DOHH2 (cell line): ENCODE data around the gene COL20A1.

Source experiments
- H3F3A ChIP-seq: fragments of 200-600 bp; sonication (generic), shearing (Covaris generic); 2 replicates; pipeline ENCODE4 v1.6.0; 2016; ENCODE audit warnings: antibody characterized with exemption, mild to moderate bottlenecking; ENCODE audit not compliant: control insufficient read depth, insufficient read depth
- H3K27ac ChIP-seq: fragments of 200-600 bp; sonication (generic); 2 replicates; pipeline ENCODE4 v1.5.1; 2014; ENCODE audit warnings: low read depth, mild to moderate bottlenecking, low read length, moderate library complexity
- H3K27me3 ChIP-seq: fragments of 200-600 bp; sonication (generic); 2 replicates; pipeline ENCODE4 v1.6.1; 2014; ENCODE audit warnings: mild to moderate bottlenecking, low read length, mixed read lengths; ENCODE audit not compliant: control insufficient read depth
- H3K36me3 ChIP-seq: fragments of 200-600 bp; sonication (generic); 2 replicates; pipeline ENCODE4 v1.6.1; 2014; ENCODE audit warnings: mild to moderate bottlenecking, low read length, moderate library complexity, mixed read lengths; ENCODE audit not compliant: control insufficient read depth
- H3K4me1 ChIP-seq: fragments of 200-600 bp; sonication (generic); 2 replicates; pipeline ENCODE4 v1.6.1; 2014; ENCODE audit warnings: mild to moderate bottlenecking, low read length, mixed read lengths; ENCODE audit not compliant: control insufficient read depth
- H3K4me2 ChIP-seq: fragments of 200-600 bp; sonication (generic); 2 replicates; pipeline ENCODE4 v1.6.0; 2014; ENCODE audit warnings: mild to moderate bottlenecking, low read length, moderate library complexity
- H3K4me3 ChIP-seq: fragments of 200-600 bp; sonication (generic); 2 replicates; pipeline ENCODE4 v1.5.1; 2014; ENCODE audit warnings: mild to moderate bottlenecking, low read length, mixed read lengths
- H3K79me2 ChIP-seq: fragments of 200-600 bp; sonication (generic); 2 replicates; pipeline ENCODE4 v1.6.1; 2014; ENCODE audit warnings: mild to moderate bottlenecking, low read length, mixed read lengths; ENCODE audit not compliant: control insufficient read depth
- H3K9me2 ChIP-seq: fragments of 200-600 bp; sonication (generic); replicated peaks from 2 replicates; pipeline ENCODE4 v1.6.1; 2014; ENCODE audit warnings: mild to moderate bottlenecking, low read length, mixed read lengths; ENCODE audit not compliant: control insufficient read depth
- H3K9me3 ChIP-seq: fragments of 200-600 bp; sonication (generic); 2 replicates; pipeline ENCODE4 v1.6.1; 2014; ENCODE audit warnings: antibody characterized with exemption, low read length, mixed read lengths; ENCODE audit not compliant: control insufficient read depth, insufficient read depth
- H4K20me1 ChIP-seq: fragments of 200-600 bp; sonication (generic); 2 replicates; pipeline ENCODE4 v1.6.0; 2014; ENCODE audit warnings: low read depth, mild to moderate bottlenecking, antibody characterized with exemption, low read length, moderate library complexity; ENCODE audit not compliant: control insufficient read depth, insufficient read depth
- EZH2phosphoT487 ChIP-seq: fragments of 200-600 bp; sonication (generic); IDR thresholded peaks from 2 replicates; pipeline ENCODE4 v1.6.1; 2017; ENCODE audit warnings: borderline replicate concordance, mild to moderate bottlenecking, antibody characterized with exemption, low read length, moderate library complexity, mixed read lengths
- TF ChIP-seq, protein P1 (sequence below): fragments of 200-600 bp; sonication (generic); IDR thresholded peaks from one replicate; pipeline ENCODE4 v1.5.1; 2014; ENCODE audit warnings: antibody characterized with exemption, mild to moderate bottlenecking, low read depth, low read length; ENCODE audit not compliant: poor library complexity, severe bottlenecking

Gene COL20A1

DNA sequence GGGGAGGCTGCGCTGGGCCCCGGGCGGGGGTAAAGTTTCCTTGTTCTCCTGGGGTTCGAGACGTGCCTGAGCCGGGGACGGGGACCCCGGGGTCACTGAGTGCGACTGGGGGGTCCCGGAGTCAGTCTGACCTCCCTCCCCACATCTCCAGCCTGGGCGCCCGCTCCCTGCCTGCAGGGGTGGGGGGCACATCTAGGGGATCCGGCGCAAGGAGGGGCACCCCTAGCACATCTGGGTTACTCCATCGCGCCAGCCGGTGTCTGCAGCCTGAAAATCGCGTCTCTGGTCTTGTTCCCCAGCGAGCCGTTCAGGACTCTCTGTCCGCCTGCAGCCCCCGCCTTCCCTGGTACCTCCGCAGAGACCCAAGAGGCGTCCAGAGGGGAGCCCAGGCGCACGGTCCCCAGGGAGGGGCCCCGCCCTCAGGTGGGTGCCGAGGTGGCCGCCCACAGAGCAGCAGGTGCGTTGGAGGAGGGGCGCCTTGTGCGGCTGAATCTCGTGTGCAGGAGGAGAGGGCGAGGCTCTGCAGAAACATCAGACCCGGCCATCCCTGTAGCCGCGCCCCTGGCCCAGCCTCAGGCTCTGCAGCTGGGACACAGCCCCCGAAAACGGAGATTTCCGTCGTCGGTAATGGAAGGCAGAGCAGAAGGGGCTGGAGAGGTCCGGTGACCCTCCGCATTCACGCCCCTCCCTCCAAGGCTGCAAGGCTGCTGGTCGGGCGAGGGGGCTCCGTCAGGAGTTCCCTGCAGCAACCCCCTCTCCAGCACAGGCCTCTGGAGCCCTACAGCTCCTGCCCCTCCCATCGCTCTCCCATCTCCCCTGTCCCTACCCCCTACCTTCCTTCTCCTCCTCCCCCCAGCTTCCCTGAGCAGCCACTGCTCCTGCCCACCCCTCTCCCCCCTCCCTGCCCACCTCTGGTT, 68.8 kb downstream of the COL20A1 start:
- H3F3A ChIP-seq, result no peaks in the 10 kb centered on the region
- no peak overlapping the region for H3K4me2 ChIP-seq
- H3K9me3 ChIP-seq, result no peaks in the 10 kb centered on the region
- H3K4me3 ChIP-seq, result no peak overlapping the region
- no peaks in the 10 kb centered on the region for H3K4me1 ChIP-seq
- H3K27me3 ChIP-seq, result no peaks in the 10 kb centered on the region
- no peaks in the 10 kb centered on the region for H4K20me1 ChIP-seq
- H3K27ac ChIP-seq, result no peak overlapping the region
- TF ChIP-seq, protein P1, sequence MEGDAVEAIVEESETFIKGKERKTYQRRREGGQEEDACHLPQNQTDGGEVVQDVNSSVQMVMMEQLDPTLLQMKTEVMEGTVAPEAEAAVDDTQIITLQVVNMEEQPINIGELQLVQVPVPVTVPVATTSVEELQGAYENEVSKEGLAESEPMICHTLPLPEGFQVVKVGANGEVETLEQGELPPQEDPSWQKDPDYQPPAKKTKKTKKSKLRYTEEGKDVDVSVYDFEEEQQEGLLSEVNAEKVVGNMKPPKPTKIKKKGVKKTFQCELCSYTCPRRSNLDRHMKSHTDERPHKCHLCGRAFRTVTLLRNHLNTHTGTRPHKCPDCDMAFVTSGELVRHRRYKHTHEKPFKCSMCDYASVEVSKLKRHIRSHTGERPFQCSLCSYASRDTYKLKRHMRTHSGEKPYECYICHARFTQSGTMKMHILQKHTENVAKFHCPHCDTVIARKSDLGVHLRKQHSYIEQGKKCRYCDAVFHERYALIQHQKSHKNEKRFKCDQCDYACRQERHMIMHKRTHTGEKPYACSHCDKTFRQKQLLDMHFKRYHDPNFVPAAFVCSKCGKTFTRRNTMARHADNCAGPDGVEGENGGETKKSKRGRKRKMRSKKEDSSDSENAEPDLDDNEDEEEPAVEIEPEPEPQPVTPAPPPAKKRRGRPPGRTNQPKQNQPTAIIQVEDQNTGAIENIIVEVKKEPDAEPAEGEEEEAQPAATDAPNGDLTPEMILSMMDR, result no peak
- no peak for TF ChIP-seq EZH2phosphoT487
- H3K36me3 ChIP-seq, result no peaks in the 10 kb centered on the region
- no peaks in the 10 kb centered on the region for H3K79me2 ChIP-seq
- H3K9me2 ChIP-seq, result no peaks in the 10 kb centered on the region

DNA sequence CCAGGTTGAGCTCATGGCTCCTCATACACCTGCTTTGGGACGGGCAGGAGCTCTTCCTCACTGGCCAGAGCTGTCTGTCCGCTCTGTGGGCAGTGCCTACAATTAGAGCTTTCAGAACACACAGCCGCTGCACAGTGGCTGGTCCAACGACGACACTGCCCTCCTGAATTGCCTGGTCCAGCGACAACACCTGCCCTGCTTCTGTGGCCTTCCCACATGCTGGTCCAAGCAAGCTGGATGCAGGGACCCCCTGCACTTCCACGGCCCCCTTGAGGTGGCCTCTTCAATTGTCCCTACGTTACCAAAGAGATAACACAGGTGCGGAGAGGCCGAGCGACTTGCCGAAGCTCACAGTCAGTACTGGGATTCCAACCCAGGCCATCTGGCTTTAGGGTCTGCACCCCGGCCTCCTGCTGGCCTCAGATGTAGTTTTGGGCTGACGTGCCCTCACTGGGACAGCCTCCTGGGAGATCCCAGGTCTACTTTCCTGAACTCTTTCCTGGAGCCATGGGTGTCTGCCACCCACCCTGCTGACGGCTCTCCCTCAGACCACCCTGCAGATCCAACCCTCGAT, 69.5 kb downstream of the COL20A1 start:
- H3F3A ChIP-seq, result no peaks in the 10 kb centered on the region
- H3K9me3 ChIP-seq, result no peaks in the 10 kb centered on the region
- no peak overlapping the region for H3K4me2 ChIP-seq
- no peak overlapping the region for H3K4me3 ChIP-seq
- H3K36me3 ChIP-seq, result no peaks in the 10 kb centered on the region
- no peaks in the 10 kb centered on the region for H3K9me2 ChIP-seq
- TF ChIP-seq, protein P1, result no peak
- TF ChIP-seq EZH2phosphoT487, result no peak
- H3K79me2 ChIP-seq, result no peaks in the 10 kb centered on the region
- H3K27ac ChIP-seq, result no peak overlapping the region
- no peaks in the 10 kb centered on the region for H3K27me3 ChIP-seq
- no peaks in the 10 kb centered on the region for H4K20me1 ChIP-seq
- H3K4me1 ChIP-seq, result no peaks in the 10 kb centered on the region

DNA sequence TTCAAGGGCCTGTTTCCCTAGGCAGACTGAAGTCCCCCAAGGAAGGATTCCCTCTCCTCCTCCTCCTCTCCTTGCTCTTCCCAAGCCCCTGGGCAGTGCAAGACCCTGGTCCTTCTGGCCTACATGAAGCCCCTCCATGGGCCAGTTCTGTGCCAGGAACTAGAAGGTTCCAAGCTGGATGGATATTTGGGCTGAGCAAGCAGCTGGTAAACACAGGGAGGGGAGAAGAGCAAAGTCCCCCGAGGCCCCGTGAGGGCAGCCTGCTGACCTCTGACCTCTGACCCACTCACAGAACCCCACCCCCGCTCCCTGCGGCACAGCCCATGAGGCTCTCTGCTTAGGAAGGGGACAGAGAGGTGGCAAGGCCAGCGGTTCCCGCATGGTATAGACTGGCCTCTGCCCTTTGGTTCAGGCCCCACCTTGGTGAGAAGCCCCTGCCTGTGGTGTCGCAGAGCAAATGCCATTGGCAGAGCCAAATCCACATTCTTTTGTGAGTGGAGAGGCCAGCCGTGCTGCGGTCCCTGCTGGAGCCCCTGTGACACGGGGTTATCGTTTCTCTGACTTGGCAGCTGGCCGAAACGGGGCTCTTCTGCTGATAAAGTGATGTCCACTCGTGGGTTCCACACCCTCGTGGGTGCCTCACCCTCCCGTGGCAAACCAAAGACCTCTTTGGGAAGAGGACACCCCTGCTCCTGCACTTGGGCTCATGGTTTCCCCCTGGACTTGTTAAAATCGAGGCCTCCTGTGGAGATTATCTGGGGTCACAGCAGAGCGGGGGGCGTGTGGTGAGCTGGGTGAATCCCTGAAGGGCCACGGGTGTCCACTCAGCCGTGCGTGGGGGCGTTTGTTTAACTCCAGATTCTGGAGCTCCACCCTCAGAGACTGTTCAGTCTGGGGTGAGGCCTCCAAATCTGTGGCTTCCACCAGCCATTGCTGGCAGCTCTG, 70.3 kb downstream of the COL20A1 start:
- no peak overlapping the region for H3K4me2 ChIP-seq
- no peaks in the 10 kb centered on the region for H4K20me1 ChIP-seq
- H3K79me2 ChIP-seq, result no peaks in the 10 kb centered on the region
- no peak for TF ChIP-seq EZH2phosphoT487
- TF ChIP-seq, protein P1, result no peak
- no peaks in the 10 kb centered on the region for H3K4me1 ChIP-seq
- no peak overlapping the region for H3K4me3 ChIP-seq
- no peak overlapping the region for H3K27ac ChIP-seq
- no peaks in the 10 kb centered on the region for H3K36me3 ChIP-seq
- no peaks in the 10 kb centered on the region for H3K27me3 ChIP-seq
- no peaks in the 10 kb centered on the region for H3F3A ChIP-seq
- no peaks in the 10 kb centered on the region for H3K9me2 ChIP-seq
- H3K9me3 ChIP-seq, result no peaks in the 10 kb centered on the region
